ENCODE measurements around the gene ATP13A4.

GRCh38 chr3:193515966-193516365 is 38.7 kb downstream of the ATP13A4 start:
- TF ChIP-seq CTCF (IDR thresholded peaks at IDR 0.05; ENCODE audit: poor library complexity) (no peak), EZH2phosphoT487 (IDR thresholded peaks at IDR 0.05; ENCODE audit: low read depth, severe bottlenecking, unreplicated experiment) (no peak)

All from hepatocyte (in vitro differentiated cells).